CD4-positive, alpha-beta T cell treated with Interferon alpha-2 for 1 hour (primary cell): ENCODE data around the gene DUSP21.
"Not testable (repeated sequence)": the region's sequence is repeated elsewhere in the genome, so short reads cannot be mapped to it uniquely, and the experiment has no call there.

ENCODE experiments used
- DNase-seq, 2 donors: peaks; one replicate each; pipeline ENCODE4 v3.0.0-alpha.2; 2020 to 2022

The DUSP21 gene

DNA sequence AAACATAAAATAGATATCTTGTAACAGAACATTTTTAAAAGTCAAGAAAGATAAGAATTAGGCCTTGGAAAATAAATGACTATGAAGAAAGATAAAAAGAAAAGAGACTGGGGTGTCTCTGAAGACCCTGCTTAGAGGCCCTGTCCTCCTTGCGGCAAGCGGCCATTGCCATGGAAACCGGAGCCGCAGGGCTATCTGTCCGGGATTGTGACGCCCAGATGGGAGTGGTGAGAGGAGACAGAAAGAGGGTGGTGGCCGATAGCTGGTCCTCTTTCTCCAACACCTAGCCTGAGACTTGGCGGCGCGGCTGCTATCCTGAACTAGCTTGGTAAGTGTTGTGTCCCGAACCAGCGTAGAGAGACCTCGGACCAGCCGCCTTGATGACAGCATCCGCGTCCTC, at the start of gene DUSP21:
DUSP21 (plus strand) TSS at position 269 of the 400 bp plus-strand sequence; CDS start at position 381, 112 bp downstream.
- no peak for DNase-seq

GRCh38 chrX:44795945-44796450, 47.8 kb upstream of the DUSP21 start:
- DNase-seq = no peak

DNA sequence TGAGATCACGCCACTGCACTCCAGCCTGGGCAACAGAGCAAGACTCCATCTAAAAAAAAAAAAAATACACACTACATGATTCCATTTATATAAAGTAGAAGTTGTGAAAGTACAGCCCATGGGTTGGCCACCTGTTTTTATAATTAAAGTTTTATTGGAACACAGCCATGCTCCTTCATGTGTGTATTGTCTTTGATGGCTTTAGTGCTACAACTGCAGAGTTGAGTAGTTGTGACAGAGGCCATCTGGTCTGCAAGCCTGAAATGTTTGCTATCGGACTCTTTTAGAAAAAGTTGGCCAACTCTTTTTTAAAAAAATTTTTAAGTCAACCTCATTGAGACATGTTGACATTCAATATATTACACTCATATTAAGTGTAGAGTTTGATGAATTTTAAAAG, 41.2 kb upstream of the DUSP21 start:
- no peak for DNase-seq

DNA sequence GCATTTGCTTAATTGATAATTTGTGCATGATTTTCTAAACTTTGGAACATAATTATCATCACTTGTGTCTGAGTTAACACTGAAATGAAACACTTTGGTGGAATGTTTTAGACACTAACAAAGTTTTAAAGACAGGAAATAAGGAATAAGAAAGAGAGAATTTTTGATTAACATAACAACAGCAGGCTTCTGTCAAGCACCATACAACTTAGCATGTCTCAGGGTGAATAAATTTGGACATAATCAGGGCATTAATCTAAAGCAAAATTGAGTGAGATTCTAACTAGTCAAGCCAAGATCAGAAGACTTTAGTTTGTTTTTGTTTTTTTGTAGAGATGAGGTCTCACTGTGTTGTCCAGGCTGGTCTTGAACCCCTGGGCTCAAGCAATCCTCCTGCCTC, 28.1 kb upstream of the DUSP21 start:
- no peak for DNase-seq

GRCh38 chrX:44816367-44816766, 27.5 kb upstream of the DUSP21 start:
- DNase-seq = no peak

GRCh38 chrX:44817029-44817428, 26.8 kb upstream of the DUSP21 start:
- DNase-seq = no peak

DNA sequence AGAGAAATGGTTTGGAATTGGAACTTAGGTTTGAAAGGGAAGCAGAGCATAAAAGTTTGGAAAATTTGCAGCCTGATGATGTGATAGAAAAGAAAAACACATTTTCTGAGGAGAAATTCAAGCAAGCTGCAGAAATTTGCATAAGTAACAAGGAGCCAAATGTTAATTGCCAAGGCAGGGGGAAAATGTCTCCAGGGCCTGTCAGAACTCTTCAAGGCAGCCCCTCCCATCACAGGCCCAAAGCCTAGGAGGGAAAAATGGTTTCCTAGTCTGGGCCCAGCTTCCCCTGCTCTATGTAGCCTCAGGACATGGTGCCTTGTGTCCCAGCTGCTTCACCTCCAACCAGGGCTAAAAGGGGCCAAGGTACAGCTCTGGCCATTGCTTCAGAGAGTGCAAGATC, 21.2 kb upstream of the DUSP21 start:
- no peak for DNase-seq

DNA sequence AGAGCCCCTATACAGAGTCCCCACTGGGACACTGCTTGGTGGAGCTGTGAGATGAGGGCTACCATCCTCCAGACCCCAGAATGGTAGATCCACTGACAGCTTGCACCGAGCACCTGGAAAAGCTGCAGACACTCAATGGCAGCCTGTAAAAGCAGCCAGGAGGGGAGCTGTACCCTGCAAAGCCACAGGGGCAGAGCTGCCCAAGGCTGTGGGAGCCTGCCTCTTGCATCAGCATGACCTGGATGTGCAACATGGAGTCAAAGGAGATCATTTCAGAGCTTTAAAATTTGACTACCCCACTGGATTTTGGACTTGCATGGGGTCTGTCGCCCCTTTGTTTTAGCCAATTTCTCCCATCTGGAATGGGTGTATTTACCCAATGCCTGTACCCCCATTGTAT, 20.6 kb upstream of the DUSP21 start:
- not testable (repeated sequence) for DNase-seq

GRCh38 chrX:44828008-44828605, 15.7 kb upstream of the DUSP21 start:
- DNase-seq = no peak

DNA sequence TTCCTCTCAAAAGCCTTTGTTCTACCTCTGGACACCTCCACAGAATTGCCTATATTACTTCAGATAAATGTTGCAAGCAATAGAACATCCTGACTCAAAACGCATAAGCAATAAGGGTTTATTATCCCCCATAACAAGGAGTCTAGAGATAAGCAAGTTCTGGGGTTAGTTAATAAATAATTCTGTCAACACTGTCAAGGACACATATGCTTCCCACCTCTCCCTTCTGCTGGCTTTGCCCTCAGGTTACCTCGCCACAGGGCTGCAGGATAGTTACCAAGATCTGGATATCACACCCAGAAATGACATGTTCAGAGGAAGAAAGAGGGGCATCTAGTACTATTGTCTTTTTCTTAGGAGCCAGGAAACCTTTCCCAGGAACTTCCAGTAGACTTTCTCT, 14.0 kb upstream of the DUSP21 start:
- no peak for DNase-seq

- DNase-seq = no peak
Observed at GRCh38 chrX:44842550-44843317, 1.1 kb upstream of the DUSP21 start.

GRCh38 chrX:44843318-44843702, 511 bp upstream of the DUSP21 start:
- DNase-seq = no peak

GRCh38 chrX:44844204-44844603, 383 bp downstream of the DUSP21 start:
- DNase-seq = no peak

GRCh38 chrX:44850891-44851290, 7.1 kb downstream of the DUSP21 start:
- DNase-seq = not testable (repeated sequence)

DNA sequence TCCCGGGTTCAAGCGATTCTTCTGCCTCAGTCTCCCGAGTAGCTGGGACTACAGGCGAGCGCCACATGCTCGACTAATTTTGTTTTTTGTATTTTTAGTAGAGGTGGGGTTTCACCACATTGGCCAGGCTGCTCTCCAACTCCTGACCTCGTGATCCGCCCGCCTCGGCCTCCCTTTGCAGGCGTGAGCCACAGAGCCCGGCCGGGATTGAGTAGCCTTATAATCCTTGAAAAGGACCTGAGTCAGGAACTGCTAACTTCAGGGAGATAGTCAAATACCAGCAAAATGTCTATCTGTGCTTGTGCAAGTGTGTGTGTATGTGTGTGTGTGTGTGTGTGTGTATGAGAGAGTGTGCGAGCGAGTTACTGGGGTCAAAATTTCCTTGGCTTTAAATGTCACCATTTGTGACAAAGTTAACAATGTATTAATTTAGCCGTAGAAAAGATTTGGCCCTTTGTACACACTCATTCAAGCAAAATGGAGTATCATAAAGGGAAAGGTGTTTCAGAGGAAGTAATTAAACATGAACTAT, 27.4 kb downstream of the DUSP21 start:
- no peak for DNase-seq

- no peak for DNase-seq
Observed at GRCh38 chrX:44871931-44872820, 28.4 kb downstream of the DUSP21 start.

DNA sequence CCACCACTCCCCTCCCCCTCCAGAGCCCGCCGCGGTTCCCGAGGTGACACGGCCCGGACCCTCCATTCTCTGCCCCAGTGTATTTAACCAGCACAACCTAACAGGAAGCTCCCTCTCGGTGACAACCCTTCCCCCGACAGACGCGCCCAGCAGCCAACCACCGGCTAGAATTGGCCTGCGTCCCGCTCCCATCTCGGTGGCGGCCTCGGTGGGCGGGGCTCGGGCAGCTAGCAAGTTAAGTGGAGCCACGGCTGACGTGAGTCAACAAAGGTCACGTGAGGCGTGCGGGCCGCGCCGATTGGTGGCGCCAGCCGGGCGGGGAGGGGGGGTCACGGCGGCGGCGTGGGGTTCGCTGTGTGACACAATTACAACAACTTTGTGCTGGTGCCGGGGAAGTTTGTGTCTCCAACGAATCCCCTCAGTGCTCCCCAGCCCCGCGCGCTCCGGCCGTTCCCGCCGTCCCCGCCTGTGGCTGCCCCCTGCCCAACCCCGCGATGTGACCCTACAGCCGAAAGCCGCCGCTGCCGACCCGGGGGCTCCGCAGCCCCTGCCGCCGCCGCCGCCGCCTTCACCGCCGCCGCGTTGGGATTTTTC, 29.1 kb downstream of the DUSP21 start, which contains the start of gene KDM6A:
KDM6A (plus strand) TSS at position 368 of the 594 bp plus-strand sequence. CDS start 364 bp downstream, outside the sequence.
- DNase-seq = peak; percentile 97 to 100

DNA sequence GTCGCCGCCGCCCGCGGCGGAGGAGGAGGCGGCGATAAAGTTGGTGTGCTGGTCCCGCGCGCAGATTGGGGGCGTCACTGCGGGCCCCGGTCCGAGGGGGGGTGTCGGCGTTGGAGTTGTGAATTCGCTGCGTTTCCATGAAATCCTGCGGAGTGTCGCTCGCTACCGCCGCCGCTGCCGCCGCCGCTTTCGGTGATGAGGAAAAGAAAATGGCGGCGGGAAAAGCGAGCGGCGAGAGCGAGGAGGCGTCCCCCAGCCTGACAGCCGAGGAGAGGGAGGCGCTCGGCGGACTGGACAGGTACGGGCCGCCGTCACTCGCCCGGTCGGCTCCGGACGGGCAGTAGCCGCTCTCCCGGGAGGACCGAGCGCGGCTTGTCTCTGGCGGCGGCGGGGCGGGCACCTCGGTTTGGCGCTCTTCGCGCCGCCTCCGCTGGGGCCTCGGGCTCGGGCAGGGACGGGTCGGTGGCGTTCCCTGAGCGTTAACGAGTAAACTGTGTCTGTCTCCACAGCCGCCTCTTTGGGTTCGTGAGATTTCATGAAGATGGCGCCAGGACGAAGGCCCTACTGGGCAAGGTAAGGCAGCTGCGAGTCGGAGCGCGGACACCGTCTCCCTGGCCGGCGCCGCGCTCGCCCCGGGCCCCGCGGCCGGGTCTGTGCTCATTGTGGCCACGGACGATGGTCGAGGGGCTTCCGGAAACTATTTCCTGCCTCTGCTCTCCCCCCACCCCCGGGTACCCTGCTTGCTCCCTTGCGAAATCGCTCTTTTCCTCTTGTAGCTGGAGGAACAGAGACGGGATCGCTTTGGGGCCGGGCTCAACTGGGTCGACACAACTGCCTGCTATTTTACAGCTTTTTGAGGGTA, 29.8 kb downstream of the DUSP21 start:
- peak; percentile 58 to 59 for DNase-seq

GRCh38 chrX:44874420-44875184, 30.8 kb downstream of the DUSP21 start:
- DNase-seq = peak; percentile 33 to 51

GRCh38 chrX:44875185-44875489, 31.3 kb downstream of the DUSP21 start:
- DNase-seq = no peak

DNA sequence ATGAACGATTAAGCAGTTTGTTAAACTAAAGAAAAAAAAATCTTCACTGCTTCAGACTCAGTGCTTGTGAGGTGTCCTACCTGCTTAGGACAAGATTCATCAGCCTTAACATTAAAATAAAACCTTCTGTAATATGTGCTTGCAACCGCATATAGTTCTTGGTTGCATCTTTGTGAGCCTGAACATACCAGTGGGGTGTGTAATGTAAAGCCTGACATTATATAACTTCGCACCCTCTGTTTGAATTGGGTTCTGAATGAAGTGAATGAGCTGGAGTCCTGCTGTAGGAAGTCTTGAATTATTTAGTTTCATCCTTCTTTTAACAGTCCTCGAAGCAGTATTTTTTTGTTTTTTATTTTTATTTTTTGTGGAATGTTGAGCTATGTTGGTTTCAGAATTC, 32.3 kb downstream of the DUSP21 start:
- DNase-seq = no peak
